ENCODE measurements around the gene TLR5.
A peak's percentile ranks its signal among the peaks of the same experiment; 100 is the strongest.

The TLR5 gene

DNA sequence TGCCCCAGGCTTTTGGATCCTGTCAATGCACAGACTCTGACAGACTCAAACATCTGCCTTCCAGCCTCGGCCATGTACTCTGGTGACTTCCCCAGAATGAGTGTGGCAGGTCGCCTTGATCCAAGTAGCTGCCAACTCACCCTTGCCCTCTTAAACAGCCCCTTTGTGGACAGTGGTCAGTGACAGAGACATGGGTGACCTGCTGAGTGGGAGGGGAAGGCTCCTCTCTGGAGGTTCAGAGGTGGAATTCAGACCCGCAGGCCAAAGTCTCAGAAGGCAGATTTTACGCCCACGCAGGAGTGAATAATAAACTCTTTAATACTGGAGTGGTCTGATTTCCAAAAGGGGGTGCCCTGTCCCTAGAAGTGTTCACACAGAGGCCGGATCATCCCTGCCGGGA lies 63.5 kb downstream of the TLR5 start:
- peaks cover 4% of the 10 kb centered on the region for H3K4me1 ChIP-seq (ENCODE audit: insufficient read depth, low read length, severe bottlenecking)
- no peaks in the 10 kb centered on the region for H3K79me2 ChIP-seq (ENCODE audit: insufficient read depth, low read length)
- no peak overlapping the region for H3K4me2 ChIP-seq (ENCODE audit: low read length)
- no peaks in the 10 kb centered on the region for H3K36me3 ChIP-seq (ENCODE audit: insufficient read depth, low read length)
- TF ChIP-seq, protein P1, sequence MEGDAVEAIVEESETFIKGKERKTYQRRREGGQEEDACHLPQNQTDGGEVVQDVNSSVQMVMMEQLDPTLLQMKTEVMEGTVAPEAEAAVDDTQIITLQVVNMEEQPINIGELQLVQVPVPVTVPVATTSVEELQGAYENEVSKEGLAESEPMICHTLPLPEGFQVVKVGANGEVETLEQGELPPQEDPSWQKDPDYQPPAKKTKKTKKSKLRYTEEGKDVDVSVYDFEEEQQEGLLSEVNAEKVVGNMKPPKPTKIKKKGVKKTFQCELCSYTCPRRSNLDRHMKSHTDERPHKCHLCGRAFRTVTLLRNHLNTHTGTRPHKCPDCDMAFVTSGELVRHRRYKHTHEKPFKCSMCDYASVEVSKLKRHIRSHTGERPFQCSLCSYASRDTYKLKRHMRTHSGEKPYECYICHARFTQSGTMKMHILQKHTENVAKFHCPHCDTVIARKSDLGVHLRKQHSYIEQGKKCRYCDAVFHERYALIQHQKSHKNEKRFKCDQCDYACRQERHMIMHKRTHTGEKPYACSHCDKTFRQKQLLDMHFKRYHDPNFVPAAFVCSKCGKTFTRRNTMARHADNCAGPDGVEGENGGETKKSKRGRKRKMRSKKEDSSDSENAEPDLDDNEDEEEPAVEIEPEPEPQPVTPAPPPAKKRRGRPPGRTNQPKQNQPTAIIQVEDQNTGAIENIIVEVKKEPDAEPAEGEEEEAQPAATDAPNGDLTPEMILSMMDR (IDR thresholded peaks at IDR 0.05; ENCODE audit: low read length): no peak
- no peak for TF ChIP-seq EZH2 (IDR thresholded peaks at IDR 0.05; ENCODE audit: borderline replicate concordance, low read length)
- H2AFZ ChIP-seq (ENCODE audit: low read length): no peak overlapping the region
- H3K9me3 ChIP-seq (ENCODE audit: low read length): no peaks in the 10 kb centered on the region
- no peaks in the 10 kb centered on the region for H3K27me3 ChIP-seq (ENCODE audit: insufficient read depth, low read length)
- H3F3A ChIP-seq (ENCODE audit: insufficient read depth, low read length): no peaks in the 10 kb centered on the region
- no peaks in the 10 kb centered on the region for H3K9me2 ChIP-seq (ENCODE audit: low read depth, low read length)
- H4K20me1 ChIP-seq (ENCODE audit: insufficient read depth, low read length): no peaks in the 10 kb centered on the region
- no peak overlapping the region for H3K4me3 ChIP-seq (ENCODE audit: low read depth, low read length, poor library complexity, severe bottlenecking)
- H3K27ac ChIP-seq (ENCODE audit: low read depth, low read length, poor library complexity, severe bottlenecking): no peak overlapping the region
- no peak overlapping the region for H3K9ac ChIP-seq (ENCODE audit: low read length)

DNA sequence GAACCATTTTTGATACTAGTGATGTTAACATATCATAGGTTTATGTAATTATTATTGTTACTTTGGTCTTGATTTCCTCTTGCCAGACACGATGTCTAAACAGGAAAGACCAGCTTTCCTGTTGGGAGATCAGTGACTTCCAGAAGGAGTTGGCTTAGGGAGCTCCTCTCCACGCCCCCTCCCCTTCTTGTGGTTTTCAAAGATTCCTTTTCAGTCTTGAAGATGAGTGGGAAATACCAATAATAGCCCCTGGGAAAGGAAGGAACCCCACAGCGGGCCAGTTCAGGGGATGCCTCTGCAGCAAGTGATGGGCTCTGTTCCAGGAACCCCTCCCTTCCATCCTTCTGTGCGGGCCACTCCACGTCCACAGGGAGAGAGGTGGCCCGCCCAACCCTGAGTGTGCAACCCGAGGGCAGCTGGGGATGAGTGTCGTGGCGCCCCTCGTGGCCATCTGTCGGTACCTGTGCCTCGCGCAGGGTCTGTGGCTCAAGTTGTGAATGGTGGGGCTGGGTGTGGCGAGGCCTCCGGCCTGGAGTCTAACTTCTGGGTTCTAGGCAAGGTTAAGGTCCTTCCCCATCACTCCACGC lies 65.7 kb downstream of the TLR5 start:
- no peaks in the 10 kb centered on the region for H3K36me3 ChIP-seq (ENCODE audit: insufficient read depth, low read length)
- peaks cover 4% of the 10 kb centered on the region for H3K4me1 ChIP-seq (ENCODE audit: insufficient read depth, low read length, severe bottlenecking)
- no peaks in the 10 kb centered on the region for H3K79me2 ChIP-seq (ENCODE audit: insufficient read depth, low read length)
- H3K9me2 ChIP-seq (ENCODE audit: low read depth, low read length): no peaks in the 10 kb centered on the region
- no peak overlapping the region for H3K4me2 ChIP-seq (ENCODE audit: low read length)
- no peaks in the 10 kb centered on the region for H3K9me3 ChIP-seq (ENCODE audit: low read length)
- H3K27me3 ChIP-seq (ENCODE audit: insufficient read depth, low read length): no peaks in the 10 kb centered on the region
- no peak overlapping the region for H3K9ac ChIP-seq (ENCODE audit: low read length)
- H4K20me1 ChIP-seq (ENCODE audit: insufficient read depth, low read length): no peaks in the 10 kb centered on the region
- no peak overlapping the region for H3K27ac ChIP-seq (ENCODE audit: low read depth, low read length, poor library complexity, severe bottlenecking)
- TF ChIP-seq, protein P1 (IDR thresholded peaks at IDR 0.05; ENCODE audit: low read length): peak; percentile 43; the same call in 1 of the 2 replicates
- no peak for TF ChIP-seq EZH2 (IDR thresholded peaks at IDR 0.05; ENCODE audit: borderline replicate concordance, low read length)
- no peaks in the 10 kb centered on the region for H3F3A ChIP-seq (ENCODE audit: insufficient read depth, low read length)
- H3K4me3 ChIP-seq (ENCODE audit: low read depth, low read length, poor library complexity, severe bottlenecking): no peak overlapping the region
- H2AFZ ChIP-seq (ENCODE audit: low read length): no peak overlapping the region

- Histone ChIP-seq H3K36me3 (ENCODE audit: insufficient read depth, low read length) (no peaks in the 10 kb centered on the region), H3K4me2 (ENCODE audit: low read length) (no peak overlapping the region), H3K9me3 (ENCODE audit: low read length) (no peaks in the 10 kb centered on the region), H3K27ac (ENCODE audit: low read depth, low read length, poor library complexity, severe bottlenecking) (no peak overlapping the region), H3K9ac (ENCODE audit: low read length) (no peak overlapping the region), H3K79me2 (ENCODE audit: insufficient read depth, low read length) (no peaks in the 10 kb centered on the region), H3K27me3 (ENCODE audit: insufficient read depth, low read length) (no peaks in the 10 kb centered on the region), H2AFZ (ENCODE audit: low read length) (no peak overlapping the region), H3K4me3 (ENCODE audit: low read depth, low read length, poor library complexity, severe bottlenecking) (no peak overlapping the region), H4K20me1 (ENCODE audit: insufficient read depth, low read length) (no peaks in the 10 kb centered on the region), H3K9me2 (ENCODE audit: low read depth, low read length) (no peaks in the 10 kb centered on the region), H3F3A (ENCODE audit: insufficient read depth, low read length) (no peaks in the 10 kb centered on the region), H3K4me1 (ENCODE audit: insufficient read depth, low read length, severe bottlenecking) (peaks cover 4% of the 10 kb centered on the region)
- no peak for TF ChIP-seq EZH2 (IDR thresholded peaks at IDR 0.05; ENCODE audit: borderline replicate concordance, low read length)
- TF ChIP-seq, protein P1 (IDR thresholded peaks at IDR 0.05; ENCODE audit: low read length): no peak
These were observed 66.7 kb downstream of the TLR5 start for GRCh38 chr1:223076362-223076761.

Measured in OCI-LY1 (cell line).